ENCODE measurements around the gene ACVR1.
"Not testable (repeated sequence)": the region's sequence is repeated elsewhere in the genome, so short reads cannot be mapped to it uniquely, and the experiment has no call there.

The ACVR1 gene

DNA sequence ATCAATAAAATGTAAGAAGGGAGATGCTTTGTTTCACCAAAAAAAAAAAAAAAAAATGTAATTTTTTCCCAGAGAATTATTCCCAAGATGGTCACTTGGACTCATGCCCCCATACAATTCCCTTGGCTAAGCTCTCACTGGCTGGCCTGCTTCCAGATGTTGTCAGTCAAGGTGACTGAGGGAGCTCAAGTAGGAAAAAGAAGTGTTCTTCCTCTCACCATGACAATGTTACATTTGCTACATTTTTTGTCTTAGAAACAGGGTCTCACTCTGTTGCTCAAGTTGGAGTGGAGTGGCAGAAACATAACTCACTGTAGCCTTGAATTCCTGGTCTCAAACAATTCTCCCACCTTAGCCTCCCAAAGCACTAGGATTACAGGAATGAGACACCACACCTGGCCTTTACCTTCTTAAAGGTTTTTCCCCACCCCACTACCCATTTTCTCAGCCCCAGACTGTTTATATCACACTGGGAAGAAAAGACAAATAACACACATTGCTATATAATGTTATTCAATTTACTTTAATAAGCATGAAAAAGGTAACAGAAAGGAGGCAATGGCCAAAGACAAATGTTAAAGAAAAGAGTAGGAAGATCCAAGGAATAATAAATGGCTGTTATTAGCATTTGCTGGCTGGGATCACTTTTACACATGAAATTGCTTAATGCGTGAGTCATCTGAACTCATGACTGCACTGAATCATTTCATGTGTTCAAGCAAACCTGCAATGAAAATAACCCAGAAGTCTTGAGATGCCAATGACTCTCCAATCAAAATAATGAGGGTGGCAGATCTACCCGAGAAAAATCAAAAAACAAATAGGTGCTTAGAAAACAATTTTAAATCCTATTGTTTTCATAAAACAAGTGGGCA, 45.2 kb downstream of the ACVR1 start:
- DNase-seq = peak in 1 of 51 donors; percentile 31

DNA sequence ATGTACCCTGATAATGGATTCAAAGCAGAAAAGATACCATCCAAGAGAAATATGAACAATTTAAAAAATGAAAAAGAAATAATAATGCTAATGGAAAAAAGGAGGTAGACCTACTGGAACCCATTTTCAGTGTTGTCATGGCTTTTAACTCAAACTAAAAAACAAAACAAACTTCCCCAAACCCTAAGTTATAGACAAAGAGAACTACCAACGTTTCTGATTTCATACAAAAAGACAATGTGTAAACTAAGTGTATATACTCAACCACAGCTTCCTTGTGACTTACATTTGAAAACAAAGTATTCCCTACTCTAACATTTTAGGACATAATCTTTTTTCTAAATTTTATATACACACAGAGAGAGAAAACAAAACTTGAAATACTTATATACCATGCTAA, 45.9 kb downstream of the ACVR1 start:
- no peak for DNase-seq

DNA sequence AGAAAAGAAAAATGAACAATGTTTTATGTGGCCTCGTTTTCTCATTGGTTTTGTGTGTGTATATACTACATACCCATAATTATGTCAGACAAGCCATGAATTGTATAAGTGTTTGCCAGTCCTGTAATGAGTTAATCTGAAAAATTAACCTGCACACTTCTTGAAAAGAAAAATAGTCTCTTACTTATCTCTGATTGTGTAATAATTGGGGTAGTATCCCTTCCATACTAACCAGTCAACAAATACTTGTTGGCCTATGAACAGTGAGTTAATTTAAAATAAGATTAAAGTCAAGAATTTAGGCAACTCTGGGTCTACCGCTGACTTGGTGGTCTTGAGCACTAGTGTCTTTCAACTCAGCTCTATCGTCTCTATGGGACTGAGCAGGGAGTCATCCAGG, 48.8 kb downstream of the ACVR1 start:
- no peak for DNase-seq

DNA sequence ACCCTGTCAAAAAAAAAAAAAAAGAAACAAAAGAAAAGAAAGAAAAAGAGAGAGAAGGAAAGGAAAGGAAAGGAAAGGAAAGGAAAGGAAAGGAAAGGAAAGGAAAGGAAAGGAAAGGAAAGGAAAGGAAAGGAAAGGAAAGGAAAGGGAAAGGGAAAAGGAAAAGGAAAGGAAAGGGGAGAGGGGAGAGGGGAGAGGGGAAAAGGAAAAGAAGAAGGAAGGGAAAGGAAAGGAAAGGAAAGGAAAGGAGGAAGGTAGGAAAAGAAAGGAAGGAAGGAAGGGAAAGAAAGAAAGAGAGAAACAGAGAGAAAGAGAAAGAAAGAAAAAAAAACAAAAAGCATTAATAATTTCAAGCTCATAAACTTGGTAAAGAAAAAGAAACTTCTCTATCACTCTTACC, 49.5 kb downstream of the ACVR1 start:
- not testable (repeated sequence) for DNase-seq

DNA sequence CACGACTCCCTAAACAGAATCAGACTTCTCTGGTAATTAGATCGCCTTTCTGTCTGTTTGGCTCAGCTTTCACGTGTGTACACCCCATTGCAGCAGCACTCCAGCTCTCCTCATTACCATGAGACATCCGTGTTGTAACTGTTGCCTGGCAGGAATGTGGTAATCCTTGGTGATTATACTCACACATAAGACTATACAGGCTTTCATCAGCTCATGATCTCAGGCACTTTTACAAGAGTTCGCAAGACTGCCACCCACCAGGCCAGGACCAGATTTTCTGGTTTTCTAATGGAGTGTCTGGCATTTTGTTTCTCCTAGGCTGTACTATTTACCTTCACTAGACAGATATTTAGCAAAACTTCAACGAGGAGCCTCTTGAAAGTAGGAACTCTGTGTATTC, 50.2 kb downstream of the ACVR1 start:
- no peak for DNase-seq

DNA sequence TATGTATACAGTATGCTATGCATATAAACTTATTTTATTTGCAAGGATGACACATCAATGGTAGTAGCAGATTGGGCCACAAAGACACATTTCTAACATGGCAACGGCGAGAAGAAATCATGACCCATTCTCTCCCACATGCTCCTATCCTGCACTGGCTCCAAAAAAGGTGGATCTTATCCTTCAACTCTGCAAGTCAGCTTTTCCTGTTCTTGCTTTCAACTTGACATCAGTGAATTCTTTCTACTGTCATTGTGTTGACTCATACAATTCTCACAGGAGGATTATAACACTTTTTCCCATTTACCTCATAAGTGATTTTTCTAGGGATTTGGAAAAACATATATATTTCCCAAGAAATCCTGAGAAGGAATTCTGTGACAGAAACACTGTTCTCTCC, 53.1 kb downstream of the ACVR1 start:
- no peak for DNase-seq

DNA sequence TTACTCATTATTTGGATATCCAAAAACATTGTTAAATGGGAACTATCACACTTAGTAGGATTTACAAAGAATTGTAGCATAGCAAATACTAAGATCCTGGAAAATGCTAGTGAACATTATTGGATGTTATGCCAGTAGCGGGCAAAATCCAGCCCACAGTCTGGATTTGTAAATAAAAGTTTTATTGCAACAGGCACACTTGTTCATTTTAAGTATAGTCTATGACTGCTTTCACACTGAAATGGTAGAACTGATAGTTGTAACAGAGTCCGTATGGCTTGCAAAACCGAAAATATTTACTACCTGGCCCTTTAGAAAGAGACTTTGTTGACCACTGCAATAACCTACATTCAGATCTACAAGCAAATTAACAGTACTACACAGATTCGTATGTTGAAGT, 53.6 kb downstream of the ACVR1 start:
- DNase-seq = no peak

DNA sequence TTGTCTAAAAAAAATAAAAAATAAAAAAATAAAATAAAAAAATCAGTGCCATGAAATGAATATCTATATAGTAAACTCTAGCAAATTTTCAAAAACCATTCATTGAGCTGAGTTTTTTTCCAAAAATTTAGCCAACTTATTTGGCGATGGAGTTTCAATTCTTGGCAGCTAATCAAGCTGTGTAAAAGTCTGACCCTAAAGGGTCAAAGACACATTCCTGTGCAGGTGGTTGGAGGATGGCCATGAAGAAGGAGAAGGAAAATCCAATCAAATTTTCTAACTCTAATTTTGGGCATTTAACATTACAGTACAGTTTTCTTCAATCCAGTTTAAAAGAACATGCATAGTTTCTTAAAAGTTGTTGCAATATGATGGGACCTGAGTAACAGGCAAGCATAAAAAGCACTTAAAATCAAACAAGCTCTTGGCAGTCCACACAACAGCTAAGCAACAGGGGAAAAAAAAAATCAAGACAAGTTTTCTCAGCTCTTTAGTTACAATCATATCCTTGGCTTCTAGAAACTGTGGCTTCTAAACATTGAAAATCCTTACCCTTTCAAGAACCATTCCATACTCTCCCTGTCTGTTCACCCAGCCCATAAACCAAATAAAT, 54.5 kb downstream of the ACVR1 start:
- DNase-seq = no peak

DNA sequence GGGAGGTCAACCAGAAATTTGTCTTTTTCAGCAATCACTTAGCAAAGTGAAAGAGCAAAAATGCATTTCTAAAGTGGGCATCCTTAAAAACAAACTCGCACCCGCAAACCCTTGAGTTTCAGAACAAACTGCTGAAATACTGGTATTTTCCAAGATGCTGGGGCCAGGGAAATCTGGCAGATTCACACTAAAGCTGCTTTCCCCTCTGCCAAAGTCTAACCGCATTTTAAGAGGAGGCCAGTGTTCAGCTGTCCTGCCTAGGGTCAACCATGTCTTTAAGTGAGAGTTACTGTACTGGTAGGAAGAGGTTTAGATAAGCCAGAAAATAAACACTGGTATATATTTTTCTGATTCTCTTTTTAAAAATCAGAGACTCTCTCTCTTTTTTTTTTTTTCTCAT, 55.9 kb downstream of the ACVR1 start:
- DNase-seq = no peak

DNA sequence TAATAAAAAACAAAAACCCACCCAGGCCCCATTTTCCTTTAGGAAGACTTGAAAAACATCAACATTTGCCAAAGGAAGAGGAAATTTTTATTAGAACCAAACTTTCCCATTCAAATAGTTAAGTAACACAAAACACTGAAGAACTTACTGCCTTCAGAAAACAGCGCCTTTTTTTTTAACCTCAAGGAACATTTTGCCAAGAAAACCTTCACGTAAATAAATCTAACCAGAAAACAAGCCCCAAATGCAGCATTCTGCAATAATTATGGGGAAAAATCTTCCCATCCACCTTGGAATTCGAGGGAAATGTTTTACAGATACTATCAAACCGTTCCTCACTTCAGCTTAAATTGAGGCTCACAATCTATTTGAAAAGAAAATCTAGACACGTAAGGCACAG, 56.4 kb downstream of the ACVR1 start:
- DNase-seq = no peak

DNA sequence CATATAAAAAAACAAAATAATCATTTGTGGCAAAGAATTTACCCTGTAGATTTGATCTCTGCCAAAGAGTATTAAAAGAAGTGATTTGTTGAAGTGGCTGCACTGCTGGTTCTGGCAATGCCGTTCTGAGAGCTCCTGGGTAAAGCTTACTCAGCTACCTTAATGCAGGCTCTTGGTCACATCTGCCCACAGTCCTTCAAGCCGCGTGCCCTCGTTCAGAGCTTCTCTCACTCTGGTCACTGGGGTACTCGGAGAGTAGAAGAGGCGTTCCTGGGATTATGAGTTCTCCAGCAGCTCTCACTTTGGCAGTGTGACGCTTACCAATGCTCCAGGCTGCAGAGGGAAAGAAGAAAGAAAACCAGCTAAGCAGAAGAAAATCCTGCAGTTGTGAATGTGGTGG, 57.9 kb downstream of the ACVR1 start:
- peak in 2 of 51 donors; percentile 8 to 14 for DNase-seq

DNA sequence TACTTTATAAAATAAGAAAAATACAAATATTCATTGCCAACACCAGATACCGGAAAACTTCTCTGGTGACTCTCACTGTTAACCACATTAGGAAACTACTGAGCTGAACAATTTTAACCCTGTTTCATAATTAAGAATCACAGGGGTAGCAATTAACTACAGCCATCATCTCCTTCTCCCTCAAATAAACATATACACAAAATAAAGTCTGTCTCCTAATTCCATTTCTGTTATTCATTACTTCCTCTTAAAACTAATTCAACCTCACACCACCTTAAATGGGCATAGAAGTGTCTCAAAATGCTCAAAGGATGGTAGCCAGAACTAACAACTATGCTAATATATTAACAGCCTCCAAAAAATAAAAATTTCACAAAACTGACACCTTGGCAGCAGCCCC, 60.7 kb downstream of the ACVR1 start:
- DNase-seq = no peak

DNA sequence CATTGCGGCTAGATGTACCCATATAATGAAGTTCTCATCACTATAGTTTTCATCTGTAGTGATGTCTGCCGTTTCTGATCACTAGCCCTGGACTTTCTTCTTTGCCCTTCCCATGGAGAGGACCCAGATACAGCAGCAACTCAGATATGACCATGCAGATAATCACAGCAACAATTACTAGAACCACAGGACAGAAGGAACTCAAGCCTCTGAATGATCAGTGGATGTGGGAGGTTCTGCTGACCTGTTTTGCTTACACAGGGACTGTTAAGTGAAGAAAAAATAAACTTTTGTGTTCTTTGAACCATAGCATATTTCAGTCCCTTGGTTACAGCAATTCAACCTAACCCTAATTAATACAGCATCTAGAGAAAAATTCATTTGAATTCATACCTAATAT, 62.7 kb downstream of the ACVR1 start:
- no peak for DNase-seq

DNA sequence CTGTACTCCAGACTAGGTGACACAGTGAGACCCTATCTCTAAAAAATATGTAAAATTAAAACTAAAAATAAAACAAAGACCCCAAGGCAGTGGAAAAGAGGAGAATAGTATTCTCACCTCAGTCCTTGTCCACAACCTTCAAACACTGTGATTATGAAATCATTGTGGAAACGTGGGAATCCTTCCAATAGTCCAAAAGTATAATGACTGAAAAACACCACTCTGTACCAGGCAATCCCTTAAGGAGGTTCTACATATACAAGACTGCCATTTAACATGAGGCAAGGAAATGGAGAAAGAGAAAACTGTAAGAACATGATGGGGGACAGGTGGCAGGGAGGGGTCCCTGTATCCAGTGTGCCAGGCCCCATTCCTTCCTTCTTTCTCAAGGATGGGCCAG, 66.1 kb downstream of the ACVR1 start:
- no peak for DNase-seq

DNA sequence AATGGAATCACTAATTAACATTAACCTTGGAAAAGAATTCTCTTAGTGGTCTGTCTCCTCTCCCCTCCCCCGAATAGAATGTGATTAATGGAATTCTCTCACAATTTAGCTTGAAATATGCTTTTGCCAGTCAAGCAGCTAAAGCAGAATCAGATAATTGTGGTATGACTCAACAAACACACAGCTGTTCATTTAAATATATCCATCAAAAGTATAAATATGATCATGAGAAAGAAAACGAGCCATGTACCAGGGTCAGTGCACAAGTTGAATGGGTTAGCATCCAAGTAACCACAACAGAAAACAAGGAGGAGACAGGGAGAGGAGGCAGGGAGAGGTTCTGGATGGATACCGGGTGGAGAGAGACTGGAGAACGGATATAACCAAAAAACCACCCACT, 66.9 kb downstream of the ACVR1 start:
- DNase-seq = no peak

DNA sequence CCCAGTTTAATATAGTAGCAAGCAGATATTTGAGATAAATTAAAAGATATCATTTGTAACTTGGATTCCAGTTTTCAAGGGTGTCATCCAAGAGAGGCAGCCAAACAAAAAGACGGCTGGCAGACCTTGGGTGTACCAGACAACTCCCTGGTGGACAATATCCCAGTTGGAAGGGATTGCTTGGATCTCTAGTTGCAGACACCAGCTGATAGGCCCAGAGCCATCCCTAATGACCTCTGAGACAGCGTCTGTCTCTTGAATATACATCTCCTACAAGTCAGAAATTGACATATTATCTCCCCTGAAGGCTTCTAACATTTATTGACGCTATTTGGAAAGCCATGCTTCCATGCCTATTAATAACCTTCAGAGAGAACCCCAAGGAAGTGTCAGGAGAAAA, 67.7 kb downstream of the ACVR1 start:
- DNase-seq = no peak

DNA sequence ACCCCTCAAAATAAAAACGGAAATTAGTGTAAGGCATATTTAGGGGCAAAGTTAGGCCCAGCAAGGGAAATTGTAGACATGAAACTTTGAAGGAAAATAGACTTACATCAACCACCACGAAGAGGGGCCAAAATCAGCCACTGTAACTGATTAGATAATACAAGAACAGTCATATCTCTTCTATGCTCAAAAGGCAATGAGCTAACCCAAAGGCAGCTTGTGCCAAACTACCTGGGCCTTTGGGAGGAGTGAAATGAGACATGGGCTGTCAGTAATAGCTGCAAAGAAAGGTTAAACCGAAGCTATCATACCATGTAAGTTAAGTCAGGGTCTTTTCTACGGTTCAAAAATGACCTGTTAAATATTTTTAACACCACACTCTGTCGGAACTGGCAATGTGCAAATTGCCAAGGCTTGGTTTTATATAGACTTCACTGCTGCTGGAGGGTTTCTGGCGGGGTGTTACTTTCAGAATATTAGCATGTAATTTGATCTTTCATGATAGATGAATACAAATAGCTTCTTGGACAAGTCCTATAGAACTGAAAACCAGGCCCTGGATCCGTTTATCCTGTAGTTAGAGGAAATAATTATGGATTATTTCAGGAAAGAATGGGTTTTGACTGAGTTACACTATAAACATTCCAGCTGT, 69.6 kb downstream of the ACVR1 start:
- DNase-seq = no peak

DNA sequence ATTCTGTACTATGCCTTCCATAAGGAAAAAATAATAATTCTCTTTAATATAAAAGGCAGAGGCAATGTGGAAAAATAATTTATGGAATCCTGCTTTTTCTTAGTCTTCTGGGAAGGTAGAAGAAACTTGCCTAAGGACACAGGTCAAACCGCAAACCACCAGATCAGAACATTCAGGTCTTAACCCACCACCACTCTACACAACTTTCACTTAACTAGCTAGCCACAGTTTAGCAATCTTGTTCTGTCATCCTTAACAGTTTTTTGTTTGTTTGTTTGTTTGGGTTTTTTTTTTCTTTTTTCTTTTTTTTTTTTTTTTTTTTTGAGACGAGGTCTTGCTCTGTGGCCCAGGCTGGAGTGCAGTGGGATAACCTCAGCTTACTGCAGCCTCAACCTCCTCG, 70.6 kb downstream of the ACVR1 start:
- no peak for DNase-seq

DNA sequence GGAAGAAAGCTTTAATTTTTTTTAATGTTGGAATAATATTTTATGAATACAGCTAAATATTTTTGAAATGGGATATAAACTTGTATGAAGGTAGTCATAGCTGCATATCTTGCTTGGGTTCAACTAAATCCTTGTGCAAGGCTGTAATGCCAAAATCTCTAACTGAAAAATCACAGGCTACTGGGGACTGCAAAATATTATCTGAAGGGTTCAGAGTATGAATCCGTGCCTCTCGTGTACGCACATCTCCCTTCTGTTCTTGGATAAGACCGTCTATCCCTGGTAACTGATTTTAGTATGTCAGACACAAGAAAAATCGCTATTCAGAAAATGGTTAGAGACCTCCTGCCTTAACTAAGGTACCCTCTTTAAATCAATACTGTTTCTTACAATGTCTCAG, 71.8 kb downstream of the ACVR1 start:
- no peak for DNase-seq

DNA sequence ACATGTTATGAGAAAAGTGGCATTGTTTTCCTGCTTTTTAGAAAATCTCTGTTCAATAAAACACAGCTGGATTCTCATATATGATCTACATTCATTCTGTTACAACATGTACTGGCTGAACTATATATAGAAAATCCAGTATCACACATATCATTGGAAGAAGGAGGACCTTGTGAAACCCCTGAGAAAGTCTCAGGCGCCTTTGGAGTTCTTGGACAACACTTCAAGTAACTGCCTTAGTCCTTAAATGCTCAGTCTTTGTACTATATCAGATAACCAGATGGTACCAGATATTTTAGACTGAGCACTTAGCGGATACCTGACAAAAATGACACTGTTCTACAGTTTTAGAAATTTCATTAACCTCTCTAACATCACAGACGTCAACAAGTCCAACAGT, 72.2 kb downstream of the ACVR1 start:
- no peak for DNase-seq

DNA sequence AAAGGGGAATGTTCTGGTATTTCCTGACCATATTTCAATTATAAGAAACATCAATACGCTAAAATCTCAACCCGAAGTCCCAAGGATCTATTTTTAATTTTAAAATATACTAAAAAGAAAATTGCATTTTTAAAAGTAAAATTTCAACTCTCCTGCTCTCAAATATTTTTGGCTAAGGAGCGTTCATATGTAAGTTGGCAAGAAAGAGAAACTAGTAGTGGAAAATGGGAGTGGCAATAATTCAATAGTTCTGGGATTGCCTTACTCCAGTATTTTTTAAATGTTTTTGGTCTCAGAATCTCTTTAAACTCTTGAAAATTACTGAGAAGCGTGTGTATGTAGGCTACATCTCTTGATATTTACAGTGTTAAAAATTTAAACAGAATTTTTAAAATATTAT, 72.7 kb downstream of the ACVR1 start:
- no peak for DNase-seq

DNA sequence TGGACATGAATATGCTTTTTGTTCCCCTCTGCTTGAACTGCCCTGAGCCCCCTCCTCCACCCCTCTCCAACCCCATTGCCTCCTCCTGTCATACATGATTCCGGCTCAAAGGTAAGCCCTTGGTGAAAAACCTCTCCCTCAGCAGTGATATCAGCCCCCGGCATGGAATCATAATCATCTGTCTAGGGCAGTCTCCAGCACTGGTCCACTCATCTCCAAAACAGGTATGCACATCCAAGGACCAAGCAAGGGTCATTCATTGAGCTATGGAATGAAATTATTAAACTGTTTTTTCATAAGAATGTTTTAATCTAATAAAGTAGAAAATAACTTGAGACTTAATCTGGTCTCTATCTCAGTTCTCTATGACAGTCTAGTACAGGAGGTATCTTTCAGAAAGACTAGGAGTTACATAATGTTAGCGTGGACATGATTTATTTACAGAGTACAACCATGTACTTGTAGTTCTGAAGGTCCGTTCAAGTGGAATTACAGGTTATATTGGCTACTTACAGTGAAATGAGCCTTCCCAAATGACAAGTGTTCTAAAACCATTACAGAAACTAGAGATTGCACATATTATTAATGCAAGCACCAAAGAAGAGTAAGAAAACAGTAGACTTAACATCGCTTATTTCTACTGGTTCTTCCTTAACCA, 75.2 kb downstream of the ACVR1 start:
- no peak for DNase-seq

Measured in hypothalamus (tissue), 51 donors.